Measurements from ENCODE around the gene SLC25A21.

The SLC25A21 gene

DNA sequence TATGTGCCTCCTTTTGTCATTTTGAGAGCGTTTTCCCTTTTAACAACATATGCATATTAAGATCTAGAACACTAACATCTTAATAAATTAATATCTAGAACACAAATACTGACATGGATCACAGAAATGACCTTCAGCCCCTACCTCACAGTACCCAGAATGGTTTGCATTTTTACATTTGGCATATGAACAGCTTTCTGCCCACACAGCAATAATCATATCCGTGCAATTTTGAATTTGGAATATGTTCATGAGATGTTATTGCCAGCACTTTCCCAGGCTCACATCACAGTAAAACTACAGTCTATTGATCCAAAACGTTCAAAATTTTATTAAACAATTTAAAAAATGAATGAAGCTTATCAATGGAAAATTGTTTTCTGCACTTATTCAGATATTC, 114.6 kb downstream of the SLC25A21 start:
- H3K4me2 ChIP-seq (ENCODE audit: insufficient read depth, low read length, poor library complexity, severe bottlenecking) = no peak overlapping the region
- H2BK15ac ChIP-seq (ENCODE audit: low read length) = no peak overlapping the region
- no peak overlapping the region for H3K4me3 ChIP-seq (ENCODE audit: low read length in 2 of 2)
- H2BK5ac ChIP-seq (ENCODE audit: low read length) = no peak overlapping the region
- H3K27me3 ChIP-seq (ENCODE audit: control insufficient read depth in 3 of 3, insufficient read depth in 3 of 3, low read depth in 1 of 3, low read length in 3 of 3) = no peaks in the 10 kb centered on the region
- no peak overlapping the region for H3K18ac ChIP-seq (ENCODE audit: low read length)
- no peak overlapping the region for H2AK5ac ChIP-seq (ENCODE audit: low read depth, low read length)
- no peak overlapping the region for H3K9ac ChIP-seq (ENCODE audit: low read depth, low read length, poor library complexity)
- no CpG with 5 or more reads among the region's 3 CpGs for WGBS, 2 donors (ENCODE audit: extremely low coverage in 2 of 2, insufficient read length in 2 of 2, insufficient replicate concordance in 1 of 2)
- no peak overlapping the region for H3K27ac ChIP-seq (replicated peaks; ENCODE audit: low read length)
- H2AFZ ChIP-seq (ENCODE audit: low read length) = no peak overlapping the region
- H3K4me1 ChIP-seq (ENCODE audit: control insufficient read depth in 2 of 2, insufficient read depth in 1 of 2, low read depth in 1 of 2, low read length in 2 of 2) = no peaks in the 10 kb centered on the region
- no peaks in the 10 kb centered on the region for H3K36me3 ChIP-seq (replicated peaks in 1 of 2; ENCODE audit: control insufficient read depth in 2 of 2, insufficient read depth in 2 of 2, low read length in 2 of 2)
- H2BK120ac ChIP-seq (ENCODE audit: low read depth, low read length) = no peak overlapping the region
- DNase-seq (ENCODE audit: low spot score) = no peak
- no peak overlapping the region for H4K8ac ChIP-seq (ENCODE audit: low read depth, low read length)
- no peaks in the 10 kb centered on the region for H3K9me3 ChIP-seq (replicated peaks in 1 of 2; ENCODE audit: control insufficient read depth in 2 of 2, insufficient read depth in 1 of 2, low read depth in 1 of 2, low read length in 2 of 2)
- H3K4ac ChIP-seq (ENCODE audit: low read length) = no peak overlapping the region
- no peak overlapping the region for H3K14ac ChIP-seq (ENCODE audit: low read length)
- H2BK12ac ChIP-seq (ENCODE audit: low read length) = no peak overlapping the region
- H3K23ac ChIP-seq (ENCODE audit: low read depth, low read length, poor library complexity) = no peak overlapping the region
- H3K79me1 ChIP-seq (ENCODE audit: low read depth, low read length) = no peaks in the 10 kb centered on the region
- H4K91ac ChIP-seq (ENCODE audit: low read depth, low read length, poor library complexity) = no peak overlapping the region

DNA sequence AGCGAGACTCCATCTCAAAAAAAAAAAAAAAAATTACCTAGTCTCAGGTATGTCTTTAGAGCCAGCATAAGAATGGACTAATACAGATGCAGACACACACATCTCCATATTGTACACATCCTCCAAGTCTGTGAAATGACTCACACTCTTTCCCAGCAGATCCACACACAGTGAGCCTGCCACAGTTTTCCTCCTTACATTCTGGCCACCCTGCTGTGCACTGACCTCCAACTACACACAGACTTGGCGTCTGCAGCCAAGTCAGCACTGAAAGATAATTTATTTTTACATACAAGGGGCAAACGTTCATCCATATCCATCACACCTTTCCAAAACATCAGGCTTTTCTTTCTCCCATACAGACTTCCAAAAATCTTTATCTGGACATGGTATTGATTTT, 115.9 kb downstream of the SLC25A21 start:
- H3K4ac ChIP-seq (ENCODE audit: low read length) = no peak overlapping the region
- no peaks in the 10 kb centered on the region for H3K4me1 ChIP-seq (ENCODE audit: control insufficient read depth in 2 of 2, insufficient read depth in 1 of 2, low read depth in 1 of 2, low read length in 2 of 2)
- H3K23ac ChIP-seq (ENCODE audit: low read depth, low read length, poor library complexity) = no peak overlapping the region
- H3K14ac ChIP-seq (ENCODE audit: low read length) = no peak overlapping the region
- H3K79me1 ChIP-seq (ENCODE audit: low read depth, low read length) = no peaks in the 10 kb centered on the region
- no peak overlapping the region for H3K18ac ChIP-seq (ENCODE audit: low read length)
- no peak for DNase-seq (ENCODE audit: low spot score)
- no peak overlapping the region for H2AK5ac ChIP-seq (ENCODE audit: low read depth, low read length)
- no peak overlapping the region for H2BK15ac ChIP-seq (ENCODE audit: low read length)
- H3K36me3 ChIP-seq (replicated peaks in 1 of 2; ENCODE audit: control insufficient read depth in 2 of 2, insufficient read depth in 2 of 2, low read length in 2 of 2) = no peaks in the 10 kb centered on the region
- no peak overlapping the region for H2BK5ac ChIP-seq (ENCODE audit: low read length)
- H2BK12ac ChIP-seq (ENCODE audit: low read length) = no peak overlapping the region
- H4K8ac ChIP-seq (ENCODE audit: low read depth, low read length) = no peak overlapping the region
- H3K27ac ChIP-seq (replicated peaks; ENCODE audit: low read length) = no peak overlapping the region
- H3K9me3 ChIP-seq (replicated peaks in 1 of 2; ENCODE audit: control insufficient read depth in 2 of 2, insufficient read depth in 1 of 2, low read depth in 1 of 2, low read length in 2 of 2) = no peaks in the 10 kb centered on the region
- no peak overlapping the region for H3K9ac ChIP-seq (ENCODE audit: low read depth, low read length, poor library complexity)
- H3K4me2 ChIP-seq (ENCODE audit: insufficient read depth, low read length, poor library complexity, severe bottlenecking) = no peak overlapping the region
- no peak overlapping the region for H4K91ac ChIP-seq (ENCODE audit: low read depth, low read length, poor library complexity)
- no CpG with 5 or more reads among the region's 3 CpGs for WGBS, 2 donors (ENCODE audit: extremely low coverage in 2 of 2, insufficient read length in 2 of 2, insufficient replicate concordance in 1 of 2)
- H3K4me3 ChIP-seq (ENCODE audit: low read length in 2 of 2) = no peak overlapping the region
- no peak overlapping the region for H2AFZ ChIP-seq (ENCODE audit: low read length)
- no peaks in the 10 kb centered on the region for H3K27me3 ChIP-seq (ENCODE audit: control insufficient read depth in 3 of 3, insufficient read depth in 3 of 3, low read depth in 1 of 3, low read length in 3 of 3)
- H2BK120ac ChIP-seq (ENCODE audit: low read depth, low read length) = no peak overlapping the region

GRCh38 chr14:37054869-37055268, 117.5 kb downstream of the SLC25A21 start:
- no peak overlapping the region for H2BK5ac ChIP-seq (ENCODE audit: low read length)
- H2BK120ac ChIP-seq (ENCODE audit: low read depth, low read length) = no peak overlapping the region
- no peak overlapping the region for H3K14ac ChIP-seq (ENCODE audit: low read length)
- WGBS, 2 donors (ENCODE audit: extremely low coverage in 2 of 2, insufficient read length in 2 of 2, insufficient replicate concordance in 1 of 2) = no CpG with 5 or more reads among the region's 2 CpGs
- H3K23ac ChIP-seq (ENCODE audit: low read depth, low read length, poor library complexity) = no peak overlapping the region
- H3K18ac ChIP-seq (ENCODE audit: low read length) = no peak overlapping the region
- H3K27me3 ChIP-seq (ENCODE audit: control insufficient read depth in 3 of 3, insufficient read depth in 3 of 3, low read depth in 1 of 3, low read length in 3 of 3) = no peaks in the 10 kb centered on the region
- H3K4me3 ChIP-seq (ENCODE audit: low read length in 2 of 2) = no peak overlapping the region
- no peak overlapping the region for H2AFZ ChIP-seq (ENCODE audit: low read length)
- H3K4me1 ChIP-seq (ENCODE audit: control insufficient read depth in 2 of 2, insufficient read depth in 1 of 2, low read depth in 1 of 2, low read length in 2 of 2) = no peaks in the 10 kb centered on the region
- no peak overlapping the region for H3K4me2 ChIP-seq (ENCODE audit: insufficient read depth, low read length, poor library complexity, severe bottlenecking)
- H4K91ac ChIP-seq (ENCODE audit: low read depth, low read length, poor library complexity) = no peak overlapping the region
- no peaks in the 10 kb centered on the region for H3K79me1 ChIP-seq (ENCODE audit: low read depth, low read length)
- no peak overlapping the region for H2AK5ac ChIP-seq (ENCODE audit: low read depth, low read length)
- no peak overlapping the region for H2BK15ac ChIP-seq (ENCODE audit: low read length)
- DNase-seq (ENCODE audit: low spot score) = no peak
- no peak overlapping the region for H4K8ac ChIP-seq (ENCODE audit: low read depth, low read length)
- no peak overlapping the region for H3K4ac ChIP-seq (ENCODE audit: low read length)
- H3K9me3 ChIP-seq (replicated peaks in 1 of 2; ENCODE audit: control insufficient read depth in 2 of 2, insufficient read depth in 1 of 2, low read depth in 1 of 2, low read length in 2 of 2) = no peaks in the 10 kb centered on the region
- no peak overlapping the region for H3K9ac ChIP-seq (ENCODE audit: low read depth, low read length, poor library complexity)
- no peak overlapping the region for H3K27ac ChIP-seq (replicated peaks; ENCODE audit: low read length)
- no peaks in the 10 kb centered on the region for H3K36me3 ChIP-seq (replicated peaks in 1 of 2; ENCODE audit: control insufficient read depth in 2 of 2, insufficient read depth in 2 of 2, low read length in 2 of 2)
- no peak overlapping the region for H2BK12ac ChIP-seq (ENCODE audit: low read length)

DNA sequence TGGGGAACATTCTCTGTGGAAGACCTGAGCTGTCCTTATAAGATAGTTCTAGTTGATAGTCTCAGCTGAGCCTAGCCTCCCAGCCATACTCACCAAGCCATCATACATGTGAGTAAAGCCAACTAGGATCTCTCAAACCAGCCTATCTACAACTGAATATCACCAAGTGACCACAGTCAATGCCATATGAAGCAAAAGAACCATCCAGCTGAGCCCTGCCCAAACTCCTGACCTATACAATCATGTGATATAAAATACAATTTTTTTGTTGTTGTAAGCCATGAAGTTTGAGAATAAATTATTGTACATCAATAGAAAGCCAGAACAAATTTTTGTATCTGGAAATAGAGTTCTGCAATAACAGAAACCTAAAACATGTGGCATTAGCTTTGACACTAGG, 118.3 kb downstream of the SLC25A21 start:
- H2BK15ac ChIP-seq (ENCODE audit: low read length) = no peak overlapping the region
- no peak overlapping the region for H3K9ac ChIP-seq (ENCODE audit: low read depth, low read length, poor library complexity)
- no peak overlapping the region for H3K14ac ChIP-seq (ENCODE audit: low read length)
- no peak overlapping the region for H2AFZ ChIP-seq (ENCODE audit: low read length)
- H2BK5ac ChIP-seq (ENCODE audit: low read length) = no peak overlapping the region
- no peak overlapping the region for H3K18ac ChIP-seq (ENCODE audit: low read length)
- H3K9me3 ChIP-seq (replicated peaks in 1 of 2; ENCODE audit: control insufficient read depth in 2 of 2, insufficient read depth in 1 of 2, low read depth in 1 of 2, low read length in 2 of 2) = no peaks in the 10 kb centered on the region
- H3K27ac ChIP-seq (replicated peaks; ENCODE audit: low read length) = no peak overlapping the region
- no peaks in the 10 kb centered on the region for H3K27me3 ChIP-seq (ENCODE audit: control insufficient read depth in 3 of 3, insufficient read depth in 3 of 3, low read depth in 1 of 3, low read length in 3 of 3)
- no peak overlapping the region for H4K91ac ChIP-seq (ENCODE audit: low read depth, low read length, poor library complexity)
- H3K79me1 ChIP-seq (ENCODE audit: low read depth, low read length) = no peaks in the 10 kb centered on the region
- no peak overlapping the region for H3K4me2 ChIP-seq (ENCODE audit: insufficient read depth, low read length, poor library complexity, severe bottlenecking)
- no peak overlapping the region for H3K4ac ChIP-seq (ENCODE audit: low read length)
- no peak overlapping the region for H3K4me3 ChIP-seq (ENCODE audit: low read length in 2 of 2)
- no peak overlapping the region for H2BK120ac ChIP-seq (ENCODE audit: low read depth, low read length)
- DNase-seq (ENCODE audit: low spot score) = no peak
- H2BK12ac ChIP-seq (ENCODE audit: low read length) = no peak overlapping the region
- H2AK5ac ChIP-seq (ENCODE audit: low read depth, low read length) = no peak overlapping the region
- no peak overlapping the region for H4K8ac ChIP-seq (ENCODE audit: low read depth, low read length)
- H3K4me1 ChIP-seq (ENCODE audit: control insufficient read depth in 2 of 2, insufficient read depth in 1 of 2, low read depth in 1 of 2, low read length in 2 of 2) = no peaks in the 10 kb centered on the region
- no peak overlapping the region for H3K23ac ChIP-seq (ENCODE audit: low read depth, low read length, poor library complexity)
- no peaks in the 10 kb centered on the region for H3K36me3 ChIP-seq (replicated peaks in 1 of 2; ENCODE audit: control insufficient read depth in 2 of 2, insufficient read depth in 2 of 2, low read length in 2 of 2)

Data from neuronal stem cell (in vitro differentiated cells).